ENCODE measurements around the gene PPIG. TPM values are rescaled to one million over a fixed set of nuclear protein-coding genes. Genes with fewer than 3 reads are reported as not detected.
"Not testable (repeated sequence)": the region's sequence is repeated elsewhere in the genome, so short reads cannot be mapped to it uniquely, and the experiment has no call there.

Gene PPIG
- total RNA-seq, 4 donors from 2014 or later, result 30.2 to 32.5 (median 30.7) TPM

DNA sequence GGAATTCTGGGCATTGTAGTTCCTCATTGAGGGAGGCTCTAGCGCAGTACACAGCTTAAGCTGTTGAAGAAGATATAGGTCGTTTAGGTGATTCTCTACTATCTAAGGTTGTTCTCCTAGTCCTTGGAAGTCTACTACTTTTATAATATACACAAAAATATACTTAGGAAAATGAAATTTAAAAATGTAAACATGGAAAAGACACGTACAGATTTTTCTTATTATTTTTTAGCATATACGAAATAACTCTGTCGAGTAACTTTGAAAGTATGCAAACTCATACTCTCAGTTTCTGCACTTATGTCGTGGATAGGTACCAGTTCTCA, 10.2 kb upstream of the PPIG start:
- no peak for DNase-seq (ENCODE audit: low spot score)
- no peak for ATAC-seq (ENCODE audit: low FRiP score)
- no peak for TF ChIP-seq CTCF (IDR thresholded peaks at IDR 0.05)

DNA sequence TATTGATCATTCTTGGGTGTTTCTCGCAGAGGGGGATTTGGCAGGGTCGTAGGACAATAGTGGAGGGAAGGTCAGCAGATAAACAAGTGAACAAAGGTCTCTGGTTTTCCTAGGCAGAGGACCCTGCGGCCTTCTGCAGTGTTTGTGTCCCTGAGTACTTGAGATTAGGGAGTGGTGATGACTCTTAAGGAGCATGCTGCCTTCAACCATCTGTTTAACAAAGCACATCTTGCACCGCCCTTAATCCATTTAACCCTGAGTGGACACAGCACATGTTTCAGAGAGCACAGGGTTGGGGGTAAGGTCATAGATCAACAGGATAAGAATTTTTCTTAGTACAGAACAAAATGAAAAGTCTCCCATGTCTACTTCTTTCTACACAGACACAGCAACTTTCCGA, 9.6 kb upstream of the PPIG start:
- not testable (repeated sequence) for ATAC-seq (ENCODE audit: low FRiP score); DNase-seq (ENCODE audit: low spot score)

DNA sequence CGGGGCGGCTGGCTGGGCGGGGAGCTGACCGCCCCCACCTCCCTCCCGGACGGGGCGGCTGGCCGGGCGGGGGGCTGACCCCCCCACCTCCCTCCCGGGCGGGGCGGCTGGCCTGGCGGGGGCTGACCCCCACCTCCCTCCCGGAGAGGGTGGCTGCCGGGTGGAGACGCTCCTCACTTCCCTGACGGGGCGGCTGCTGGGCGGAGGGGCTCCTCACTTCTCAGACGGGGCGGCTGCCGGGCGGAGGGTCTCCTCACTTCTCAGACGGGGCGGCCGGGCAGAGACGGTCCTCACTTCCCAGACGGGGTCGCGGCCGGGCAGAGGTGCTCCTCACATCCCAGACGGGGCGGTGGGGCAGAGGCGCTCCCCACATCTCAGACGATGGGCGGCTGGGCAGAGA, 8.9 kb upstream of the PPIG start:
- not testable (repeated sequence) for DNase-seq (ENCODE audit: low spot score); ATAC-seq (ENCODE audit: low FRiP score)

GRCh38 chr2:169579044-169579443, 5.1 kb upstream of the PPIG start:
- no peak for TF ChIP-seq CTCF (IDR thresholded peaks at IDR 0.05)
- ATAC-seq (ENCODE audit: low FRiP score), result no peak
- DNase-seq (ENCODE audit: low spot score), result no peak

- DNase-seq (ENCODE audit: low spot score); ATAC-seq (ENCODE audit: low FRiP score): not testable (repeated sequence)
Measured at GRCh38 chr2:169582552-169583266, 1.4 kb upstream of the PPIG start.

GRCh38 chr2:169583518-169583917, 633 bp upstream of the PPIG start:
- no peak for TF ChIP-seq CTCF (IDR thresholded peaks at IDR 0.05)
- no peak for DNase-seq (ENCODE audit: low spot score)
- ATAC-seq (ENCODE audit: low FRiP score), result no peak

- no peak for TF ChIP-seq CTCF (IDR thresholded peaks at IDR 0.05)
- no peak for ATAC-seq (ENCODE audit: low FRiP score)
- DNase-seq (ENCODE audit: low spot score), result no peak
Measured at GRCh38 chr2:169585673-169586072, 1.5 kb downstream of the PPIG start.

DNA sequence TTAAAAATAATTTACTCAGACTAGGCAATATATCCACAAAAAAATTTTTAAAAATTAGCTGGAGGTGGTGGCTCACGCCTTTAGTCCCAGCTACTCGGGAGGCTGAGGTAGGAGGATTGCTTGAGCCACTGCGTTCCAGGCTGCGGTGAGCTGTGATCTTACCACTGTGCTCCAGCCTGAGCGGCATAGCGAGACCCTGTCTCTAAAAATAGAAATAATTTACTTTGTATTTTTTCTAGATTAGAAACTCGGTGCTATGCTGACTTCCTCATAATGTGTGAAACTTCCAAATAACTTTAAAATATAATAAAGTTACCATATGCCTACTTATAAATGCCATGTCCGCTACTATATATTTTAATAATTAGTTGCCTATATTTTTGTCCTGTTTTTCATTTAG, 6.7 kb downstream of the PPIG start:
- no peak for DNase-seq (ENCODE audit: low spot score)
- TF ChIP-seq CTCF (IDR thresholded peaks at IDR 0.05), result no peak
- ATAC-seq (ENCODE audit: low FRiP score), result no peak

DNA sequence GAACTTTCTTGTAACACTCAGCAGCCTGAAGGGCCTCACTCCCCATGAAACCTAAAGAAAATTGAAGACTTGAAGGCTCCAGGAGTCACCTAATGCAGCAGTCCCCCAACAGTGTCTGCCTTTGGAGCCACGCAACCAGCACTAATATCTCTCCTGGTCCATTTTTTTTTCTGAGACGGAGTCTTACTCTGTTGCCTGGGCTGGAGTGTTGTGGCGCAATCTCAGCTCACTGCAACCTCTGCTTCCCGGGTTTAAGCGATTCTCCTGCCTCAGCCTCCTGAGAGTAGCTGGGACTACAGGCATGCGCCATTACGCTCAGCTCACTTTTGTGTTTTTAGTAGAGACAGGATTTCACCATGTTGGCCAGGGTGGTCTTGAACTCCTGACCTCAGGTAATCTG, 12.4 kb downstream of the PPIG start:
- ATAC-seq (ENCODE audit: low FRiP score); DNase-seq (ENCODE audit: low spot score): not testable (repeated sequence)

Measured in omental fat pad (tissue), 4 donors.